HepG2 (cell line): ENCODE results near the gene RBM6. TPM values are rescaled to one million over a fixed set of nuclear protein-coding genes. Genes with fewer than 3 reads are reported as not detected.

Source experiments
- RNF2 ChIP-seq: fragments of 450-650 bp; conservative IDR thresholded peaks from 2 replicates; pipeline ENCODE4 v1.6.1; 2016; ENCODE audit warnings: low read depth
- SALL1 ChIP-seq: sonication (generic); formaldehyde crosslinking; IDR thresholded peaks from 2 replicates; pipeline ENCODE4 v1.8.0; 2022; ENCODE audit warnings: mild to moderate bottlenecking, missing genetic modification reagents
- UBTF ChIP-seq: sonication (generic); formaldehyde crosslinking; IDR thresholded peaks from 2 replicates; pipeline ENCODE4 v1.4.0; 2020; ENCODE audit warnings: mild to moderate bottlenecking, missing genetic modification reagents
- ZNF292 ChIP-seq: sonication (generic); formaldehyde crosslinking; IDR thresholded peaks from 2 replicates; pipeline ENCODE4 v1.8.1; 2022; ENCODE audit warnings: mild to moderate bottlenecking, low read depth, missing genetic modification reagents, borderline replicate concordance
- ZNF546 ChIP-seq: sonication (generic); formaldehyde crosslinking; conservative IDR thresholded peaks from 2 replicates; pipeline ENCODE4 v1.8.1; 2023; ENCODE audit warnings: mild to moderate bottlenecking, missing genetic modification reagents
- polyA plus RNA-seq, 8 experiments: library from polyadenylated mRNA; depleted of rRNA in 3 of 8; stranded (reverse) in 7 of 8; unstranded in 1 of 8; fragments of >200 nt; fragmentation: Illumina TruSeq in 4 of 8; extraction: Trizol in 4 of 8; gene quantifications; 2 replicates each; pipeline versions ENCODE4 v1.2.1 to v1.2.3, GENCODE V29; 2011 to 2016; ENCODE audit warnings: low read depth in 4 of 8, missing spikeins in 1 of 8, mixed read lengths in 1 of 8; ENCODE audit not compliant: insufficient read depth in 1 of 8
- total RNA-seq, 5 experiments: library from RNA; depleted of rRNA; stranded (reverse); fragments of >200 nt; fragmentation: Illumina TruSeq; extraction: Trizol; gene quantifications; 2 replicates each; pipeline ENCODE4 v1.2.3, GENCODE V29; 2016; ENCODE audit warnings: low read depth in 1 of 5
- TF ChIP-seq, protein P1 (sequence below): sonication (generic); formaldehyde crosslinking; IDR thresholded peaks from 2 replicates; pipeline ENCODE4; 2020; ENCODE audit warnings: missing genetic modification reagents, mild to moderate bottlenecking, borderline replicate concordance
- TF ChIP-seq, protein P2 (sequence below): sonication (generic); formaldehyde crosslinking; IDR thresholded peaks from one replicate; pipeline ENCODE4 v1.5.1; 2020; ENCODE audit warnings: mild to moderate bottlenecking, missing genetic modification reagents; ENCODE audit errors: not compliant biosample characterization
- TF ChIP-seq, protein P3 (sequence below): sonication (generic); formaldehyde crosslinking; IDR thresholded peaks from 2 replicates; pipeline ENCODE4 v1.4.0; 2020; ENCODE audit warnings: missing genetic modification reagents, low read depth, mild to moderate bottlenecking, borderline replicate concordance

The RBM6 gene
- total and polyA plus RNA-seq, 2 of the 13 experiments (the other 11 are each of a cell fraction or from before 2014, with no cell fraction given): 72.7 to 86.1 TPM

GRCh38 chr3:50088725-50089608 lies 149.0 kb downstream of the RBM6 start, which contains the start of gene RBM5 (continued):
- TF ChIP-seq UBTF (peak; percentile 75), ZNF292 (CRISPR knock-in tag) (no peak), SALL1 (CRISPR knock-in tag) (peak; percentile 55; the same call in 1 of the 2 replicates), RNF2 (no peak), ZNF546 (CRISPR knock-in tag) (0 out of 2 replicates have a peak, but pooled peaks have one; percentile 45)
- TF ChIP-seq, protein P1, sequence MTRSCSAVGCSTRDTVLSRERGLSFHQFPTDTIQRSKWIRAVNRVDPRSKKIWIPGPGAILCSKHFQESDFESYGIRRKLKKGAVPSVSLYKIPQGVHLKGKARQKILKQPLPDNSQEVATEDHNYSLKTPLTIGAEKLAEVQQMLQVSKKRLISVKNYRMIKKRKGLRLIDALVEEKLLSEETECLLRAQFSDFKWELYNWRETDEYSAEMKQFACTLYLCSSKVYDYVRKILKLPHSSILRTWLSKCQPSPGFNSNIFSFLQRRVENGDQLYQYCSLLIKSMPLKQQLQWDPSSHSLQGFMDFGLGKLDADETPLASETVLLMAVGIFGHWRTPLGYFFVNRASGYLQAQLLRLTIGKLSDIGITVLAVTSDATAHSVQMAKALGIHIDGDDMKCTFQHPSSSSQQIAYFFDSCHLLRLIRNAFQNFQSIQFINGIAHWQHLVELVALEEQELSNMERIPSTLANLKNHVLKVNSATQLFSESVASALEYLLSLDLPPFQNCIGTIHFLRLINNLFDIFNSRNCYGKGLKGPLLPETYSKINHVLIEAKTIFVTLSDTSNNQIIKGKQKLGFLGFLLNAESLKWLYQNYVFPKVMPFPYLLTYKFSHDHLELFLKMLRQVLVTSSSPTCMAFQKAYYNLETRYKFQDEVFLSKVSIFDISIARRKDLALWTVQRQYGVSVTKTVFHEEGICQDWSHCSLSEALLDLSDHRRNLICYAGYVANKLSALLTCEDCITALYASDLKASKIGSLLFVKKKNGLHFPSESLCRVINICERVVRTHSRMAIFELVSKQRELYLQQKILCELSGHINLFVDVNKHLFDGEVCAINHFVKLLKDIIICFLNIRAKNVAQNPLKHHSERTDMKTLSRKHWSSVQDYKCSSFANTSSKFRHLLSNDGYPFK (CRISPR knock-in tag): peak; percentile 99
- TF ChIP-seq, protein P2, sequence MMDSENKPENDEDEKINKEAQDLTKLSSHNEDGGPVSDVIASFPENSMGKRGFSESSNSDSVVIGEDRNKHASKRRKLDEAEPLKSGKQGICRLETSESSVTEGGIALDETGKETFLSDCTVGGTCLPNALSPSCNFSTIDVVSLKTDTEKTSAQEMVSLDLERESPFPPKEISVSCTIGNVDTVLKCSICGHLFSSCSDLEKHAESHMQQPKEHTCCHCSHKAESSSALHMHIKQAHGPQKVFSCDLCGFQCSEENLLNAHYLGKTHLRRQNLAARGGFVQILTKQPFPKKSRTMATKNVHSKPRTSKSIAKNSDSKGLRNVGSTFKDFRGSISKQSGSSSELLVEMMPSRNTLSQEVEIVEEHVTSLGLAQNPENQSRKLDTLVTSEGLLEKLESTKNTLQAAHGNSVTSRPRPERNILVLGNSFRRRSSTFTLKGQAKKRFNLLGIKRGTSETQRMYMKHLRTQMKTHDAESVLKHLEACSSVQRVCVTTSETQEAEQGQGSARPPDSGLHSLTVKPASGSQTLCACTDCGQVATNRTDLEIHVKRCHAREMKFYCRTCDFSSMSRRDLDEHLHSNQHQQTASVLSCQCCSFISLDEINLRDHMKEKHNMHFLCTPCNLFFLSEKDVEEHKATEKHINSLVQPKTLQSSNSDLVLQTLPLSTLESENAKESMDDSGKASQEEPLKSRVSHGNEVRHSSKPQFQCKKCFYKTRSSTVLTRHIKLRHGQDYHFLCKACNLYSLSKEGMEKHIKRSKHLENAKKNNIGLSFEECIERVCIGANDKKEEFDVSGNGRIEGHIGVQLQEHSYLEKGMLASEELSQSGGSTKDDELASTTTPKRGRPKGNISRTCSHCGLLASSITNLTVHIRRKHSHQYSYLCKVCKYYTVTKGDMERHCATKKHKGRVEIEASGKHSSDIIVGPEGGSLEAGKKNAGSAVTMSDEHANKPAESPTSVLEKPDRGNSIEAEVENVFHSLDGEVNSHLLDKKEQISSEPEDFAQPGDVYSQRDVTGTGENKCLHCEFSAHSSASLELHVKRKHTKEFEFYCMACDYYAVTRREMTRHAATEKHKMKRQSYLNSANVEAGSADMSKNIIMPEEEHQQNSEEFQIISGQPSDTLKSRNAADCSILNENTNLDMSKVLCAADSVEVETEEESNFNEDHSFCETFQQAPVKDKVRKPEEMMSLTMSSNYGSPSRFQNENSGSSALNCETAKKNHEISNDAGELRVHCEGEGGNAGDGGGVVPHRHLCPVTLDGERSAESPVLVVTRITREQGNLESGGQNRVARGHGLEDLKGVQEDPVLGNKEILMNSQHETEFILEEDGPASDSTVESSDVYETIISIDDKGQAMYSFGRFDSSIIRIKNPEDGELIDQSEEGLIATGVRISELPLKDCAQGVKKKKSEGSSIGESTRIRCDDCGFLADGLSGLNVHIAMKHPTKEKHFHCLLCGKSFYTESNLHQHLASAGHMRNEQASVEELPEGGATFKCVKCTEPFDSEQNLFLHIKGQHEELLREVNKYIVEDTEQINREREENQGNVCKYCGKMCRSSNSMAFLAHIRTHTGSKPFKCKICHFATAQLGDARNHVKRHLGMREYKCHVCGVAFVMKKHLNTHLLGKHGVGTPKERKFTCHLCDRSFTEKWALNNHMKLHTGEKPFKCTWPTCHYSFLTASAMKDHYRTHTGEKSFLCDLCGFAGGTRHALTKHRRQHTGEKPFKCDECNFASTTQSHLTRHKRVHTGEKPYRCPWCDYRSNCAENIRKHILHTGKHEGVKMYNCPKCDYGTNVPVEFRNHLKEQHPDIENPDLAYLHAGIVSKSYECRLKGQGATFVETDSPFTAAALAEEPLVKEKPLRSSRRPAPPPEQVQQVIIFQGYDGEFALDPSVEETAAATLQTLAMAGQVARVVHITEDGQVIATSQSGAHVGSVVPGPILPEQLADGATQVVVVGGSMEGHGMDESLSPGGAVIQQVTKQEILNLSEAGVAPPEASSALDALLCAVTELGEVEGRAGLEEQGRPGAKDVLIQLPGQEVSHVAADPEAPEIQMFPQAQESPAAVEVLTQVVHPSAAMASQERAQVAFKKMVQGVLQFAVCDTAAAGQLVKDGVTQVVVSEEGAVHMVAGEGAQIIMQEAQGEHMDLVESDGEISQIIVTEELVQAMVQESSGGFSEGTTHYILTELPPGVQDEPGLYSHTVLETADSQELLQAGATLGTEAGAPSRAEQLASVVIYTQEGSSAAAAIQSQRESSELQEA (CRISPR knock-in tag): peak; percentile 64
- TF ChIP-seq, protein P3, sequence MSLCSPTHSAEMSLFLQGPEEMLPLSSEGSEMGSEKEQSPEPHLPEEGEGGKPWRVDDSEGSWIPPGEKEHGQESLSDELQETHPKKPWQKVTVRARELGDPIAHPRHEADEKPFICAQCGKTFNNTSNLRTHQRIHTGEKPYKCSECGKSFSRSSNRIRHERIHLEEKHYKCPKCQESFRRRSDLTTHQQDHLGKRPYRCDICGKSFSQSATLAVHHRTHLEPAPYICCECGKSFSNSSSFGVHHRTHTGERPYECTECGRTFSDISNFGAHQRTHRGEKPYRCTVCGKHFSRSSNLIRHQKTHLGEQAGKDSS: peak; percentile 40; the same call in 1 of the 2 replicates
